Stimulated activated CD4-positive, alpha-beta T cell treated with anti-CD3 and anti-CD28 coated beads, Interleukin-12 subunit alpha, Interleukin-12 subunit beta, amount 100 ng/mL, for 48 hours (primary cell): ENCODE results near the gene STON2.
"Not testable (repeated sequence)": the region's sequence is repeated elsewhere in the genome, so short reads cannot be mapped to it uniquely, and the experiment has no call there.

Experiments
- DNase-seq, 3 donors: peaks; one replicate each; pipeline ENCODE4 v3.0.0-alpha.2; 2020; ENCODE audit warnings: low read depth in 2 of 3, low spot score in 1 of 3

Gene STON2

DNA sequence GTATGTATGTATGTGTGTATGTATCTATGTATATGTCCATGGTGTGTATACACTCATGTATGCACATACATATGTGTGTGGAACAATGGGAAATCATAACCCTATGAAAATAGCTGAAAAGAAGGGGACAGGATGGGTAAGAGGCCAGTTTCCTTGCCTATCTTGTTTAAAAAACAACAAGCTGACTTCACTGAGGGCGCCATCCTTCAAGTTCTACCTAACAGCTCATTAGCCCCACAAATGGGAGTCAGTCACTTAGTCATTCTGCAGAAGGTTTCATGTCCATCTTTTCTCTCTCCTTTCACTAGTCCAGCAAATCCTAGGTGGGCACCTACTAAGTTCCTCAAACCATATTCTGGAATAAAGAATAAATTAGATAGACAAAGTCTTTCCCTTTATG lies 14.7 kb downstream of the STON2 start:
- no peak for DNase-seq

DNA sequence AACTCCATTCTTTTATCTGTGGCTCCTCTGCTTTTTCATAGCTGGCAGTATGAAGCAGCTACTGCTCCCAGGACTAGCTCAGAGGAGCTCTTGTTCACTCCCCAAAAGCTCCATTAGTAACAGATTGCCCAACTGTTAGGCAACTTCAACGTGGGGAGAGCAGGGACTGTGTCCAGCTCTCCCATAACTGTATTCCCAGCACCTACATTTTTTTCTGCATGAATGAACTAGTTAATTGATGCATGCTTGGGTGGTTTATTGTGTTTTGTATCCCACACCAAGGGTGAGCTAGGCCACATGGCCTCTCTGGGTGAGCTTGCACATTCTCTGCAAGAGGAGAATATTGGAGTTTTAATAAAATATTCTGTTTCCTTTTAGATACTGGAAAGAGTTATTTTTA lies 15.2 kb downstream of the STON2 start:
- no peak for DNase-seq

DNA sequence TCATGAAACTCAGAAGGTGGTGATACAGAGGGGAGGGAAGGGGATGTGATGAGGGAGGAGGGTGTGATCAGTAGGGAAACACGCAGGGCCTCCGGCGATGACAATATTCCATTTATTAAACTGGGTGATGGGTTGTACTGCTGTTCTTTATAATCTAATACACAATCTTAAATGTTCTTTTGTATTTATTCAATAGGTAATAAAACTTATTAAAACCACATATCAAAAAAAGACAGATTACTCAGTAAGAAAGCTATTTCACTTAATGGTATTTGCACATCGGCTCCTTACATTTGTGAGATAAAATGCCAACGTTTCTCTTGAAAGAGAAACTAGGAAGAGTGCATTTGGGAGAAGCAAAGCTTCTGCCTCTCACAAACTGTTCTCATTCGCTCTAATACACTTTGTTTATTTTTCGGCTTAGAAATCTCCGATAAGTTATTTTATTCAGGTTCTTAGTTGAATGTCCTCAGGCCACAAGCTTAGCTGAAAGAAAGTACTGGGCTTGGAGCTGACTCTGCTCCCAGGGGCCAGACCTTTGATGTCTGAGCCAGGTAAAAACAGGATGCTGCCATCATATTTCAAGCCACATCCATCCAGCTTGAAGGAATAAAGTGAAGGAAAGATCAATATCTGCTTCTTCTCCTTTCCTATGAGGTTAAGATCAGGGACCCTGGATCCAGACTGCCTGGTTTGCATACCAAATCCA lies 17.5 kb downstream of the STON2 start:
- no peak for DNase-seq

DNA sequence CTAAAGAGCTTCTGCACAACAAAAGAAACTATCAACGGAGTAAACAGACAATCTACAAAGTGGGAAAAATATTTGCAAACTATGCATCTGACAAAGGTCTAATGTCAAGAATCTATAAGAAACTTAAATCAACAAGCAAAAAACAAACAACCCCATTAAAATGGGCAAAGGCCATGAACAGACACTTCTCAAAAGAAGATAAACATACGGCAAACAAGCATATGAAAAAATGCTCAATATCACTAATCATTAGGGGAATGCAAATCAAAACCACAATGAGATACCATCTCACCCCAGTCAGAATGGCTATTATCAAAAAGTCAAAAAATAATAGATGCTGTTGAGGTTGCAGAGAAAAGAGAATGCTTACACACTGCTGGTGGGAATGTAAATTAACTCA lies 20.1 kb downstream of the STON2 start:
- DNase-seq, result not testable (repeated sequence)

DNA sequence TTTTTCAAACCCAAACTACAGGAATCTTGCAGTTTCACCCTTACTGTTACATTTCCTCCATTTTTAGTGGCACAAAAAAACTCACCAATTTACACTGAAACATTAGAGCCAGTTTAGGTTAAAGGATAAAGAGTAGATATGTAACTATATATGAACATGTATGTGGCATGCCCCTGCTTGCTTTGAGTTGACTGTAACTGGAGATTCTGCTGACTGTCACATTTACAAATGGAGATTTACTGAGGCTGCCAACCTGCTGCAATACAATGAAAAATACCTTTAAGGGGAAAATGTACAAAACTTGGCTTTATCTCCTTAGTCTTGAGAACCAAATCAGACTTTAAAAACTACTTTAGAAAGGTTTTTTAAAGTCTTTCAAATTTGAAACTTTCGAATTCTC lies 28.3 kb downstream of the STON2 start:
- no peak for DNase-seq

DNA sequence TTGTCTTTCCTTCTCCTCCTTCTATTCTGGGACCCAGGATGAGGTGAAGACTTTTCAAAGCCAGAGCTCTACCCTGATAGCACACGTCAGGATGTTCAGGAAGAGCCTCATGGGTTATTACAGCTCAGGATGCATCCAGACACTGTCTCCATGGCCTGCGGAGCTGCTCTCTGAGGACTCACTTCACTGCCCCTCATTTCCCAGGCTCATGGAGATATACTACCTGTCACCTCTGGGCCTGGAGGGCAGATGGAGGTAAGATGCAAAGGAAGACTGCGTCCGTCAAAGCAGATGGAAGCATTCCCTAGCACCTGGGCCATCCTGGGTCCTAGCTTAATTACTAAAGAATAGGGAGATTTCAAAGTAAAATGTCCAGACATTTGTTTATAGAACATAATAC lies 32.6 kb downstream of the STON2 start:
- DNase-seq, result no peak

DNA sequence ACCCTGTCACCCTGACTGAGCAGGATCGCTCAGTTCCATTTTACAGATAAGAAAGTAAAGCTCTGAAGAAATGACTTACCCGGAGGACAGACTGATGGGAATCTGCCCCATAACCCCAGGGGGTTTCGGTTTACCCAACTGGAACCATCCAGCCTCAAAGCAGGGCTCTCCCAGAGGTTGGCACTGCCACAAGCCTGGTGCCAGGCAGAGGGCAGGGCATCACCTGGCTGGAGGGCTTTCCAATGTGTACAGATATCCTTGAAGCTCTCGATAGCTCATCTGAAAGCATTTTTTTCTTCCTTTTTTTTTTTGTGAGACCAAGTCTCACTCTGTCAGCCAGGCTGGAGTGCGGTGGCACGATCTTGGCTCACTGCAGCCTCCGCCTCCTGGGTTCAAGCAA lies 33.2 kb downstream of the STON2 start:
- DNase-seq, result no peak

DNA sequence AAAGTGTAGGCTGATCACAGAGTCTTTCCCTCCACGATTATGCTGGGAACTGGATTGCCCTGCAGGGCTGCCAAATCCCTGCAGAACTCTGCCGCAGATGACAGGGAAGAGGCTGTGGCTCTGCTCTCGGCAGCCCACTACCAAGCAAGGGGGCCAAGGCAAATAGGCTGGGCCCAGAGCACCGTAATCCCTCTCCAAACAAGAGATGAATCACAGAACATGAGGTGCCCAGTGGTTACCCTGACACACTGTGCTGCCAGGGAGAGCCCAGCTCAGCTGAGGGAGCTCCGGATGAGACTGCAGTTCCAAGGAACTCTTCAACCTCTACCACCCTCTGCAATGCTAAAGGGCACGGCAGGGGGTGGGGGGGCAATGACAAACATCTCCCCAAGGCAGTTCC lies 33.9 kb downstream of the STON2 start:
- no peak for DNase-seq

DNA sequence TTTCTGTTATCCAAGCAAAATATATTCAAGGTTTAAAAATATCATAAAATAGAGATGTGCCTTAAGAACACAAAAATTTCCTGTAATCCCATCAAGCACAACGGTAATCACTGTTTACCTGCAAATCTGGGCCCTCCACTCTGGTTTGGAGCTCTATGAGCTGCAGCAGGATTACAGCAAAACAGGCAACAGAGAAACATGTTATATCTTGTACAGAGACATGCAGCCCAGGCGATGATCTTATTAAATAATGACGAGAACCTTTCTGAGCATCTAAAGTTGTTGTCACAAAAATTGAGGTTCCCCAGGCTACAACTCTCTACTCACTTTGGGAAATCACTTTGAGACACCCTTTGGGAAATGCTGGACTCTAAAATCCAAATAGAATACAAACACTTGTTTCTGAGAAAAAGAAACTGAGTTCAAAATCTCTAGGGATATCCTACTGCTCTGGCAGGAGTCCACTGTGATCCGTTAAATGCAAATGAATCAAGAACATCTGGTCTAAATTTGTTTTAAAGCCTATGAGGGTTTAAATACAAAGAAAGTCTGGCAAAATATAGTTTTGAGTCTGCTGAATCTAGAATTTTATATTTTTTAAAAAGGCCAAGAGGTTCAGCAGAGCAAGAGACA lies 36.3 kb downstream of the STON2 start:
- DNase-seq, result no peak

DNA sequence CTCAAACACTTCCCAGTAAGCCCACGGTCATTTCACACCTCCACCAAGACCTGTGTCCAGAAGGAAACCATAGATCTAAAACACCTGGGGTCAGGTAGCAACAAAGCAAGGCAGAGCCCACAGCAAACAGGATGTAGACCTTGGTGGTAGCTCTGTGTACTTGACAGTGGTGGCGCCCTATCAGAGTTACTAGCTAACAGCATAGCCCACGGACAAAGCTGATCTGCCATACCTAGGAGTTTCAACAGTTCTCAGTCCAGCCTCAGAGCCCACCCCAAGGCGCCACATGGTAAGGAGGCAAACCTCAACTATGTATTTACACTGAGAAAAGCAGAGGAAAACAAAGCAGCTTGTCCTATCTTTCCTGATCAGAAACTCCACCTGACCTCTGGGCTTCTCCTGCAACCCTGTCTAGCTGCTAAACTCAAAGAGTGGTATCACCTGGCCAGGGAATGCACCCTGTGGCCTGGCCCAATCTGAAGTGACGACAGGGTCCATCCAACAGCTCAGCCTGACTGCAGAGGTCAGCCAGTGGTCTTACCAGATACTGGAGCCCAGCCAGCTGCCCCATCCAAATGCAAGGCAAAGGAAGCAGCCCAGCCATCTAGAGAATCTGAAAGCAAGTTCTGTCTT lies 46.3 kb downstream of the STON2 start:
- no peak for DNase-seq

DNA sequence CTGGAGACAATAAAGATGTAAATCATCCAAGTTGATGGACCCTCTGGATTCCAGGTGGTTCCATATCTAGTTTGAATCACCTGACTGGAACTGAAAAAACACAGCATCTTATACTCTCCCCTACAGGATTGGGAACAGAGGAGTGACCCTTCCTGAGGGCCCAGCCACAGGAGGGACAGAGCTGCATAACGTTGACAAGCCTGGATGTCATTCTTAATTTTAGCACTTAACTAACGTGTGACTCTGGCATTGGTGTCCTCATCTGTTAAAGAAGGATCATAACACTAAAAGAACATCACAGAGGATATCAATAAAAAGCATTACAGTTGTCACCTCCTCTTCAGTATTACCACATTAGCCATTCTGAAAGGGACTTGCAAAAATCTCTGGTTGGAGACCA lies 47.7 kb downstream of the STON2 start:
- DNase-seq, result no peak

DNA sequence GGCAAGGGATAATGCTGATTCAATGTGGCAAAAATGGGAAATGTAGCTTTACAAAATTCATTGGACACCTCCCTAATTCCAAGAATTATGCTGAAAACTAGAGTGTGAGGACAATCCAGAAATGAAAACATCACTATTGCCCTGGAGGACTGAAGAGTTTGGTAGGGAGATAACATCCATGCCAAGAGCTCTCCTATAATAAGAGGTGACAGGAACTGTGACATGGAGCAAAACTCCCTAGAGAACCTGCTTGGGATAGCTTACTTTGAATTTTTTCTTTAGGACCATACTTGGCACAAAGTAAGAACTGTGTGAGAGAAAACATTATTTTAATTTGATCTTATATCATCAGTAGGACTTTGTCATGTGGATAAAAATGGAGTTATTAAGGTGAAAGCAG lies 48.9 kb downstream of the STON2 start:
- DNase-seq, result no peak

DNA sequence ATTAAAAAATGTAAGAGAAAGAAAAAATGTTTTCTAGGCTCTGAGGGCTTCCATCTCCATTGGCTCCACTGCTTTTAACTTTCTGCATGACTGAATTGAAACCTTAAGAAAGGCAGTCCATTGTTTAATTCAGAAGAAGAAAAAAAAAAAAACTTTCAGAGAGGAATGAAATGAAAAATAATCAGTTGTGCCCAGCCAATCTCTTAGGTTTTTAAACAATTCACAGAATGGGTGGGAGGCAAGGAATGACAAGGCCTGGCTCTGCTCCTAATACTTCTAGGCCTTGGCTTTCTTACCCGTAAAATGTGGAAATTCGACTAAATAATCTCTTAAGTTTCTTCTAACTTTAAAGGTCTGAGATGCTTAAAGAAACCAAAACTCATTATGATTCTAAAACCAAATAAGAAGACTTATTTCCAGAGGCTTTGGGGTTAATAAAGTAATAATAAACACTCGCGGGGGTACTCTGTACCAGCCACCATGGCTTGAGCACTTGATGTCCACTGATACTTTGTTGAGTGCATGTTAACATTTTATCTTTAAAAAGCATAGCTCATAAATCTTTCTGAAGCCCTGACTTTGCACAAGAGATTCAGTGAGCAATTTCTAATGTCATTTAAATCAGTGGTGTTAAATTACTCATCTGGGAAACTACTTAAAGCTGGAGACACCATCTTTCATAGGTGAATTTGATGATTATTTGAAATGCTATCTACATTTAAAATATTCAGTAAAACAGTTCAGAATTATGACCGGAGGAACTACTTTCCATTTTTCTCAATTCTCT lies 49.6 kb downstream of the STON2 start:
- DNase-seq, result no peak

DNA sequence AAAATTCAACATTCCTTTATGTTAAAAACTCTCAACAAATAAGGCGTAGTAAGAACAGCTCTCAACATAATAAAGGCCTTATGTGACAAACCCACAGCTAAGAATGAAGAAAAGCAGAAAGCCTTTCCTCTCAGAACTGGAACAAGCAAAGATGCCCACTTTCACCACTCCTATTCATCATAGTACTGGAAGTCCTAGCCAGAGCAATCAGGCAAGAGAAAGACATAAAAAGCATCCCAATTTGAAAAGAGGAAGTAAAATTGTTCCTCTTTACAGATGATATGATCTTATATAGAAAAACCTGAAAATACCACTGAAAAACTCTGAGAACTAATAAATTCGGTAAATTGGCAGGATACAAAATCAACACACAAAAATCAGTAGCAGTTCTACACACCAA lies 52.1 kb downstream of the STON2 start:
- no peak for DNase-seq

DNA sequence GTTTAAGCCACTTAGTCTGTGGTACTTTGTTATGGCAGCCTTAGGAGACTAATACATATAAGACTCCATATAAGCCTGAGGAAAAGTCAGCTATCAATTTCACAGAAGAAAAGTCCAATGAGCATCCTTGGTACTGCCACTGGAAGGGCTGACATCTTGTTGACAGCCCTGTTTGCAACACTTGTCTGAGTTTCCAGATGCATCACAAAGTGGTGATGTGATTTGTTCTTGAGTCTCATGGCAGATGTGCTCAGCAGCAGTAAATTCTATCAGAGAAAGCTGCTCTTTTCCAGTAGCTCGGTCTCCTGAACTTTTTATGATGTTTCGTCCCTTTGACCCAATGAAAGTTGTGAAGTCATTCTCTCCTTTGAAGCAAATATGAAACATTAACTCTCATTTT lies 54.3 kb downstream of the STON2 start:
- DNase-seq, result no peak

DNA sequence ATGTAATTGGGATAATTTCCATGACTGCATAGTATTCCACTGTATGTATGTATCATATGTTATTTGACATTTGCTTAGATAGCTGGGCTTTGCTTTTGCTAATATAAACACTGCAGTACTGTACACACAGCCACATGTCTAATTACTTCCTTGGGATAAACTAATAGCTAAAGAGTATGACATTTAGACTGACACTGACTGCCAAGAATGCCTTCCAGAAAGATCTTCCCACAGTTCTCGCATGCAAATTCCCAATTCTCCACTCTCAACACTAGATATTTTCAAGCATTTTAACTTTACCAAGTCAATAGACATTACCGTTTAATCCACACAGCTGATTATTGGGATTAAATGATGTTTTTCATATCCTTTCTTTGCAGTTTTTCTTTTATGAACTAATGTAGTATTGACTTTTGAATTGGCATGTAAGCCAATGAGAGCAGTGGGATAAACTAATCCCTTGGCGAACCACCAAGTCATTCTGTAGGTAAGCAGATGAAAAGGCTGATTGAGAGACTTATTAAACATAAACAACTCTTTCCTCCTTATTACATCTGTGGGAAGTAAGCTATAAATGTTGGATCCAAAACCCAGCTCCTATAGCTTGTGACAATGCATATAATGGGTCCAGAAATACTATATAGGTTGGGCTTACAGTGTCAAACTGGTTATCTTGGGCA lies 55.5 kb downstream of the STON2 start:
- no peak for DNase-seq

DNA sequence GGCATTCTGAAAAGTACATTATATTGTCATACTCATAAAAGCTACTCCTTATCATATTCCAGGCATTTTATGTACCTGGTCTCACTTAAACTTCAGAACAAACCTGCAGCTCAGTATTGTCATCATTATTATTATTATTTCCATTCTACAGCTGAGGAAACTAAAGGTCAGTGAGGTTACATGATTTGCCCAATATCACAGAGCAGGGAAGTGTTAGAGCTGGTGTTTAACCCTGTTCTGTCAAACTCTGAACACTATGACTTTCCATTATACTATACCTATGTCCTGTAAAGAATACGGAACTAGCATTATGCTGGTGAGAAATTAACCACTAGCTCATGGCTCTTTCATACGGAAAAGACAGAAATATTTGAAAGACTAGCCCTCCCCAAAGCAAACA lies 56.4 kb downstream of the STON2 start:
- no peak for DNase-seq

DNA sequence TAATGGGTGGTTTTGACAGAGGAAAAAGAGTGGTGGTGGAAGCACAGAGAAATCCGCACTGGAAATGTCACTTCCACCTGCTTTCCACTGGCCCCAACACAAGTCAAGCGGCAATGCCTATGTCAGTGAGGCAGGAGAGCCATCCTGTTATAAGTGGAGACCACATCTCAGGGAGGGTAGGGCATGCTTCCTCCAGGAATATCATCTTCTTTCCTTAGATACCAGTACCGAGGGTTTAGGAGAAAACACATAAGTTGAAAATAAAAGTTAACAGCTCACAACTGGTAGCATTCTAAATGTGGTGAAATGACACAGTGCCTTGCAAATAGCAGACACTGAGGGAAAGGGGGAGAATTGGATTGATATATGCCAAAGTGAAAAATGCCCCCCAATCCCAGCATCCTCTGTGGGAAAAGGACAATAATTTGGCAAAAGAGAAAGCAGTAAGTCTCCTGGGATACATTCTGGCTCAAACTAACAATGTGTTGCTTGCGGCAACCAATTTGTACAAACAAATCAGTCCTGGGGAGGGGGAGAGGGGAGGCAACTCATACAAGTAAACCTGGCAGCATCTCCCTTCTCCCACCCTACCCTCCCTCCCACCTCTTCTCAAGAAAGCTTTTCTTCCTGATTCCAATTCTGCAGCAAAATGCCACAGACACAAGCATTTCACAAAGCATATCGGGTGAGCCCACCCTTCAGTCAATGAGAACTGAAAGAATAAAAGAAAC lies 57.1 kb downstream of the STON2 start:
- DNase-seq, result no peak

DNA sequence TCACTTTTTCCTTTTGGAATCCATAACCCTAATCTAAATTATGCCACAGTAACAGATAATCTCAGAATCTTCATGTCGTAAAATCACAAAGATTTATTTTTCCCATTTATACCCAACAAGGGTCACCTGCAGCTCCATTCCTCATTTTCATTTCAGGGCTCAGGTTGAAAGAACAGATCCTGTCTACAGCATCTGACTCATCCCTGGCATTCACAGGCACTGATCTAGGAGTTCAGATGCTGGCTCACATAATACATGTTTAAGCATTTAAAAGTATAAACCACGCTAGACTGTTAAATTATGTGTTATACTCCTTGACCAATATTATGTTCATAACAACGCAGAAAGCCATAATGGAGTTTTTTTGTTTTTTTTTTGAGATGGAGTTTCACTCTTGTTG lies 58.3 kb downstream of the STON2 start:
- DNase-seq, result no peak

DNA sequence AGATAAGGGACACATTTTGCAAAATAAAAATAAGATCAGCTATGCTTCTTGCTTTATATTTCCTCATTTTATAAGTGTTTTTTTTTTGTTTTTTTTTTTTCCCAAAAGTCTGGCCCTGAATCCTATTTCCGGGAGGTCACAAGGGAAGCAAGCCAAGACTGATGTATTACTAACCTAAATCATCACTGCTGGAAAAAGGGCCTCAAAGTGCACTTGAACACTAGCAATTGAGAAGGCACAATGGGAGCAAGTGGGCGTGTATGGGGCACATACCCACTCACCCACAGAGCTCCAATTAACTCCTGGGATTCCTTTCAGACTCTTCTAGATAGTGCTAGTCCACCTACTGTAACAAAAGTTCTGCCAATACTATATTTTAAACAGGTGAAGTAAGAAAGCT lies 58.8 kb downstream of the STON2 start:
- no peak for DNase-seq

DNA sequence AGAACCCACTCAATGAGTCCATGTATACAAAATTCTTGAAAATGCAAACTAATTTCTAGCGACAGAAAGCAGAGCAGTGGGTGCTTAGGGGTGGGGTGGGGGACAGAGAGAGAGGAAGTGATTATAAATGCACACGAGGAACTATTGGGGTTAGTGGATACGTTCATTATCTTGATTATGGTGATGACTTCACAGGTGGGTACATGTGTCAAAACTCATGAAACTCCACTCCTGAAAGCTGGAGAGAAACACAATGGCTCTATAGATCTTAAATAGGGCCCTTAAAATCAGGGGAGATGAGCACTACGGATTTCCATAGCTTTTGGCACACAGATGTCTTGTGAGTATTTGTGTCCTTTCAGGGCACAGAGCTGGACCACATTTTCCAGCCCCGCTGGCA lies 59.9 kb downstream of the STON2 start:
- no peak for DNase-seq
